WTC11 (cell line): ENCODE measurements around the gene POLR3F. TPM values are rescaled to one million over a fixed set of nuclear protein-coding genes. Genes with fewer than 3 reads are reported as not detected.

Experiments used
- ATF1 ChIP-seq: sonication (generic); formaldehyde crosslinking; IDR thresholded peaks from 2 replicates; pipeline ENCODE4 v1.8.1; 2023; ENCODE audit warnings: mild to moderate bottlenecking, moderate library complexity, missing genetic modification reagents
- CREB1 ChIP-seq: sonication (generic); formaldehyde crosslinking; IDR thresholded peaks from 2 replicates; pipeline ENCODE4 v1.8.0; 2023; ENCODE audit warnings: mild to moderate bottlenecking, missing genetic modification reagents
- CREM ChIP-seq: sonication (generic); formaldehyde crosslinking; IDR thresholded peaks from 2 replicates; pipeline ENCODE4 v1.8.1; 2022; ENCODE audit warnings: mild to moderate bottlenecking, missing genetic modification reagents, moderate library complexity
- ETV6 ChIP-seq: sonication (generic); formaldehyde crosslinking; IDR thresholded peaks from 2 replicates; pipeline ENCODE4 v1.8.1; 2022; ENCODE audit warnings: mild to moderate bottlenecking, missing genetic modification reagents
- GABPB1 ChIP-seq: sonication (generic); formaldehyde crosslinking; IDR thresholded peaks from 2 replicates; pipeline ENCODE4 v1.8.1; 2023; ENCODE audit warnings: mild to moderate bottlenecking, missing genetic modification reagents
- GRHL2 ChIP-seq: fragments of 250-450 bp; sonication (Bioruptor Pico); IDR thresholded peaks from 2 replicates; pipeline ENCODE4 v1.8.0; 2022; ENCODE audit warnings: mild to moderate bottlenecking, moderate library complexity; ENCODE audit not compliant: insufficient replicate concordance, severe bottlenecking
- JUN ChIP-seq: sonication (generic); formaldehyde crosslinking; IDR thresholded peaks from 2 replicates; pipeline ENCODE4 v1.8.0; 2023; ENCODE audit warnings: mild to moderate bottlenecking, missing genetic modification reagents
- KAT7 ChIP-seq: sonication (generic); formaldehyde crosslinking; IDR thresholded peaks from 2 replicates; pipeline ENCODE4 v1.8.1; 2023; ENCODE audit warnings: missing genetic modification reagents, mild to moderate bottlenecking, borderline replicate concordance
- MYBL2 ChIP-seq: sonication (generic); formaldehyde crosslinking; IDR thresholded peaks from 2 replicates; pipeline ENCODE4 v1.8.1; 2023; ENCODE audit warnings: mild to moderate bottlenecking, moderate library complexity, missing genetic modification reagents
- OVOL2 ChIP-seq: fragments of 250-450 bp; sonication (Bioruptor Pico); IDR thresholded peaks from 2 replicates; pipeline ENCODE4 v1.9.0; 2021; ENCODE audit warnings: mild to moderate bottlenecking, borderline replicate concordance
- RELA ChIP-seq: sonication (generic); formaldehyde crosslinking; IDR thresholded peaks from 2 replicates; pipeline ENCODE4 v1.8.1; 2022; ENCODE audit warnings: missing genetic modification reagents, mild to moderate bottlenecking, borderline replicate concordance
- SMAD3 ChIP-seq: sonication (generic); formaldehyde crosslinking; IDR thresholded peaks from 2 replicates; pipeline ENCODE4 v1.8.0; 2022; ENCODE audit warnings: missing genetic modification reagents, mild to moderate bottlenecking, borderline replicate concordance
- SMAD4 ChIP-seq: sonication (generic); formaldehyde crosslinking; IDR thresholded peaks from 2 replicates; pipeline ENCODE4 v1.8.0; 2022; ENCODE audit warnings: mild to moderate bottlenecking, missing genetic modification reagents
- TEAD1 ChIP-seq: sonication (generic); formaldehyde crosslinking; IDR thresholded peaks from 2 replicates; pipeline ENCODE4 v1.8.0; 2022; ENCODE audit warnings: mild to moderate bottlenecking, missing genetic modification reagents
- ZBTB21 ChIP-seq: sonication (generic); formaldehyde crosslinking; IDR thresholded peaks from 2 replicates; pipeline ENCODE4 v1.8.1; 2023; ENCODE audit warnings: mild to moderate bottlenecking, missing genetic modification reagents, borderline replicate concordance
- ZNF121 ChIP-seq: sonication (generic); formaldehyde crosslinking; IDR thresholded peaks from 2 replicates; pipeline ENCODE4 v1.8.0; 2023; ENCODE audit warnings: missing genetic modification reagents
- ZNF232 ChIP-seq: sonication (generic); formaldehyde crosslinking; IDR thresholded peaks from 2 replicates; pipeline ENCODE4 v1.8.0; 2022; ENCODE audit warnings: mild to moderate bottlenecking, missing genetic modification reagents
- ZNF263 ChIP-seq: sonication (generic); formaldehyde crosslinking; IDR thresholded peaks from 2 replicates; pipeline ENCODE4 v1.8.1; 2022; ENCODE audit warnings: low read depth, mild to moderate bottlenecking, moderate library complexity, missing genetic modification reagents
- ZNF396 ChIP-seq: fragments of 250-450 bp; sonication (Bioruptor Pico); IDR thresholded peaks from 2 replicates; pipeline ENCODE4 v1.8.0; 2021; ENCODE audit warnings: mild to moderate bottlenecking, moderate library complexity, borderline replicate concordance
- ZNF423 ChIP-seq: fragments of 250-450 bp; sonication (Bioruptor Pico); IDR thresholded peaks from 2 replicates; pipeline ENCODE4 v2.1.2; 2022; ENCODE audit warnings: mild to moderate bottlenecking, moderate library complexity
- ZNF671 ChIP-seq: fragments of 250-450 bp; sonication (Bioruptor Pico); IDR thresholded peaks from 2 replicates; pipeline ENCODE4 v1.8.0; 2021; ENCODE audit warnings: mild to moderate bottlenecking
- total RNA-seq: library from RNA; stranded (reverse); gene quantifications from 3 replicates; pipeline ENCODE4 v1.2.3, GENCODE V29; 2021
- TF ChIP-seq, protein P1 (sequence below): fragments of 250-450 bp; sonication (Bioruptor Pico); IDR thresholded peaks from 2 replicates; pipeline ENCODE4 v1.9.0; 2021; ENCODE audit warnings: mild to moderate bottlenecking
- TF ChIP-seq, protein P2 (sequence below): sonication (generic); formaldehyde crosslinking; conservative IDR thresholded peaks from 2 replicates; pipeline ENCODE4 v1.8.1; 2022; ENCODE audit warnings: mild to moderate bottlenecking, missing genetic modification reagents
- TF ChIP-seq, protein P3 (sequence below): sonication (generic); formaldehyde crosslinking; IDR thresholded peaks from 2 replicates; pipeline ENCODE4 v1.8.0; 2022; ENCODE audit warnings: missing genetic modification reagents
- TF ChIP-seq, protein P4 (sequence below): sonication (generic); formaldehyde crosslinking; IDR thresholded peaks from 2 replicates; pipeline ENCODE4 v1.8.1; 2022; ENCODE audit warnings: missing genetic modification reagents, borderline replicate concordance
- TF ChIP-seq, protein P5 (sequence below): sonication (generic); formaldehyde crosslinking; IDR thresholded peaks from 2 replicates; pipeline ENCODE4 v1.8.1; 2023; ENCODE audit warnings: mild to moderate bottlenecking, missing genetic modification reagents, moderate library complexity
- TF ChIP-seq, protein P6 (sequence below): sonication (generic); formaldehyde crosslinking; IDR thresholded peaks from 2 replicates; pipeline ENCODE4 v1.8.1; 2022; ENCODE audit warnings: mild to moderate bottlenecking, missing genetic modification reagents, moderate library complexity, borderline replicate concordance
- TF ChIP-seq, protein P7 (sequence below): sonication (generic); formaldehyde crosslinking; IDR thresholded peaks from 2 replicates; pipeline ENCODE4 v1.8.1; 2023; ENCODE audit warnings: mild to moderate bottlenecking, missing genetic modification reagents, moderate library complexity
- TF ChIP-seq, protein P8 (sequence below): sonication (generic); formaldehyde crosslinking; IDR thresholded peaks from 2 replicates; pipeline ENCODE4 v1.8.0; 2023; ENCODE audit warnings: missing genetic modification reagents

POLR3F gene
- total RNA-seq, 1 experiment from 2014 or later, result 12.7 TPM

DNA sequence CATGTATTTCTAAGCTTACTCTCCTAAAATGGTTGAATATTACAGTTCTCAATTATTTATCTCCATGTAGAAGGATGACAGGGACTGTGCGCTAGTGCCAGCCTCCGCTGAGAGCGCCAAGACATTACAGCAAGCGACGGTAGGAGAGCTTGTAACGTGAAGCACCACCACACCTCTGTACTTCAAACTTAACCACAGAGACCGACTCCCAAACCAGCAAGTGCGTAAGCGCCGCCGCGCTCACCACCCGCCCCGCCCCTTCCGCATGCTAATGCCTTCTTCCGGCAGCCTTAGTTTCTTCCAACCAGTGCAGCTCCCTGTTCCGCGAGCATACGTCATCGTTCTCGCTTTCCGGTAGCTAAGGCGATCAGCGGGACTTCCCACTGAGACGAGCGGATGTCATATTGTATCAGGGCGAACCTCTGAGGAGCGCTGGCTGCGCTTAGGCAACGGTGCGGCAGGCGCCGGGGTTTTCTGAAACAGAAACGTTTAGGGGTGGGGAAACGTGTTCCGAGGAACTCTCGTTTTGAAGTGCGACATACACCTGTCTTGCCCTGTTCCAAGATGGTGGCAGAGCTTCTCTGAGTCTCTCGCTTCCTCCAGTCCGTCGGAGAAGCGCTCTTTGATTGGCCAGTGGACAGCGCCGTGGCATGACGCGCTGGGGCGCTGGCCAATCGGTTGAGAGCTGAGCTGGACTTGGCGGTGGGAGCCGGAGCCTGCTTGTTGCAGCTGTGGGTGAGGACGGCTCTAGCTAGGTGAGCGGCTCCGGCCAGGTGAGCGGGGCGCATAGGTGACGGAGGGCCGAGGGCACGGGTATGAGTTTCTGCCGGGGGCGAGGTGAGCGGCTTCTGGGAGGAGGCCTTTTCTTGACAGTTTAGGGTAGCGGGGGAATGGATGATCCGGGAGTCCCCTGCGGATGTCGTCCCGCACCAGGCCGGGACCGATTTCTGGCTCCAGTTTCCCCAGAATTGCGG is 40.3 kb downstream of the POLR3F start, which contains the start of gene SEC23B (continued):
- TF ChIP-seq TEAD1 (CRISPR knock-in tag) (no peak), ZNF423 (CRISPR knock-in tag) (no peak), OVOL2 (CRISPR knock-in tag) (no peak), ZNF396 (CRISPR knock-in tag) (no peak), MYBL2 (CRISPR knock-in tag) (peak; percentile 68; the same call in 1 of the 2 replicates), GRHL2 (CRISPR knock-in tag) (no peak), SMAD4 (CRISPR knock-in tag) (no peak), ZBTB21 (CRISPR knock-in tag) (peak; percentile 95), SMAD3 (CRISPR knock-in tag) (0 out of 2 replicates have a peak, but pooled peaks have one; percentile 51), ETV6 (peak; percentile 94), JUN (CRISPR knock-in tag) (no peak), ZNF671 (CRISPR knock-in tag) (no peak), ZNF263 (CRISPR knock-in tag) (no peak), CREB1 (CRISPR knock-in tag) (no peak), GABPB1 (CRISPR knock-in tag) (0 out of 2 replicates have a peak, but pooled peaks have one; percentile 15), ZNF121 (CRISPR knock-in tag) (no peak), KAT7 (no peak), ZNF232 (CRISPR knock-in tag) (peak; percentile 22; the same call in 1 of the 2 replicates), ATF1 (CRISPR knock-in tag) (no peak), RELA (CRISPR knock-in tag) (no peak), CREM (CRISPR knock-in tag) (peak; percentile 90)
- TF ChIP-seq, protein P1, sequence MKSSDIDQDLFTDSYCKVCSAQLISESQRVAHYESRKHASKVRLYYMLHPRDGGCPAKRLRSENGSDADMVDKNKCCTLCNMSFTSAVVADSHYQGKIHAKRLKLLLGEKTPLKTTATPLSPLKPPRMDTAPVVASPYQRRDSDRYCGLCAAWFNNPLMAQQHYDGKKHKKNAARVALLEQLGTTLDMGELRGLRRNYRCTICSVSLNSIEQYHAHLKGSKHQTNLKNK (CRISPR knock-in tag), result no peak
- TF ChIP-seq, protein P2, sequence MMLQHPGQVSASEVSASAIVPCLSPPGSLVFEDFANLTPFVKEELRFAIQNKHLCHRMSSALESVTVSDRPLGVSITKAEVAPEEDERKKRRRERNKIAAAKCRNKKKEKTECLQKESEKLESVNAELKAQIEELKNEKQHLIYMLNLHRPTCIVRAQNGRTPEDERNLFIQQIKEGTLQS (CRISPR knock-in tag), result no peak
- TF ChIP-seq, protein P3, sequence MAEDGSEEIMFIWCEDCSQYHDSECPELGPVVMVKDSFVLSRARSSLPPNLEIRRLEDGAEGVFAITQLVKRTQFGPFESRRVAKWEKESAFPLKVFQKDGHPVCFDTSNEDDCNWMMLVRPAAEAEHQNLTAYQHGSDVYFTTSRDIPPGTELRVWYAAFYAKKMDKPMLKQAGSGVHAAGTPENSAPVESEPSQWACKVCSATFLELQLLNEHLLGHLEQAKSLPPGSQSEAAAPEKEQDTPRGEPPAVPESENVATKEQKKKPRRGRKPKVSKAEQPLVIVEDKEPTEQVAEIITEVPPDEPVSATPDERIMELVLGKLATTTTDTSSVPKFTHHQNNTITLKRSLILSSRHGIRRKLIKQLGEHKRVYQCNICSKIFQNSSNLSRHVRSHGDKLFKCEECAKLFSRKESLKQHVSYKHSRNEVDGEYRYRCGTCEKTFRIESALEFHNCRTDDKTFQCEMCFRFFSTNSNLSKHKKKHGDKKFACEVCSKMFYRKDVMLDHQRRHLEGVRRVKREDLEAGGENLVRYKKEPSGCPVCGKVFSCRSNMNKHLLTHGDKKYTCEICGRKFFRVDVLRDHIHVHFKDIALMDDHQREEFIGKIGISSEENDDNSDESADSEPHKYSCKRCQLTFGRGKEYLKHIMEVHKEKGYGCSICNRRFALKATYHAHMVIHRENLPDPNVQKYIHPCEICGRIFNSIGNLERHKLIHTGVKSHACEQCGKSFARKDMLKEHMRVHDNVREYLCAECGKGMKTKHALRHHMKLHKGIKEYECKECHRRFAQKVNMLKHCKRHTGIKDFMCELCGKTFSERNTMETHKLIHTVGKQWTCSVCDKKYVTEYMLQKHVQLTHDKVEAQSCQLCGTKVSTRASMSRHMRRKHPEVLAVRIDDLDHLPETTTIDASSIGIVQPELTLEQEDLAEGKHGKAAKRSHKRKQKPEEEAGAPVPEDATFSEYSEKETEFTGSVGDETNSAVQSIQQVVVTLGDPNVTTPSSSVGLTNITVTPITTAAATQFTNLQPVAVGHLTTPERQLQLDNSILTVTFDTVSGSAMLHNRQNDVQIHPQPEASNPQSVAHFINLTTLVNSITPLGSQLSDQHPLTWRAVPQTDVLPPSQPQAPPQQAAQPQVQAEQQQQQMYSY (CRISPR knock-in tag), result no peak
- TF ChIP-seq, protein P4, sequence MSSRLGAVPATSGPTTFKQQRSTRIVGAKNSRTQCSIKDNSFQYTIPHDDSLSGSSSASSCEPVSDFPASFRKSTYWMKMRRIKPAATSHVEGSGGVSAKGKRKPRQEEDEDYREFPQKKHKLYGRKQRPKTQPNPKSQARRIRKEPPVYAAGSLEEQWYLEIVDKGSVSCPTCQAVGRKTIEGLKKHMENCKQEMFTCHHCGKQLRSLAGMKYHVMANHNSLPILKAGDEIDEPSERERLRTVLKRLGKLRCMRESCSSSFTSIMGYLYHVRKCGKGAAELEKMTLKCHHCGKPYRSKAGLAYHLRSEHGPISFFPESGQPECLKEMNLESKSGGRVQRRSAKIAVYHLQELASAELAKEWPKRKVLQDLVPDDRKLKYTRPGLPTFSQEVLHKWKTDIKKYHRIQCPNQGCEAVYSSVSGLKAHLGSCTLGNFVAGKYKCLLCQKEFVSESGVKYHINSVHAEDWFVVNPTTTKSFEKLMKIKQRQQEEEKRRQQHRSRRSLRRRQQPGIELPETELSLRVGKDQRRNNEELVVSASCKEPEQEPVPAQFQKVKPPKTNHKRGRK (CRISPR knock-in tag), result no peak
- TF ChIP-seq, protein P5, sequence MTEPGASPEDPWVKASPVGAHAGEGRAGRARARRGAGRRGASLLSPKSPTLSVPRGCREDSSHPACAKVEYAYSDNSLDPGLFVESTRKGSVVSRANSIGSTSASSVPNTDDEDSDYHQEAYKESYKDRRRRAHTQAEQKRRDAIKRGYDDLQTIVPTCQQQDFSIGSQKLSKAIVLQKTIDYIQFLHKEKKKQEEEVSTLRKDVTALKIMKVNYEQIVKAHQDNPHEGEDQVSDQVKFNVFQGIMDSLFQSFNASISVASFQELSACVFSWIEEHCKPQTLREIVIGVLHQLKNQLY (CRISPR knock-in tag), result no peak
- TF ChIP-seq, protein P6, sequence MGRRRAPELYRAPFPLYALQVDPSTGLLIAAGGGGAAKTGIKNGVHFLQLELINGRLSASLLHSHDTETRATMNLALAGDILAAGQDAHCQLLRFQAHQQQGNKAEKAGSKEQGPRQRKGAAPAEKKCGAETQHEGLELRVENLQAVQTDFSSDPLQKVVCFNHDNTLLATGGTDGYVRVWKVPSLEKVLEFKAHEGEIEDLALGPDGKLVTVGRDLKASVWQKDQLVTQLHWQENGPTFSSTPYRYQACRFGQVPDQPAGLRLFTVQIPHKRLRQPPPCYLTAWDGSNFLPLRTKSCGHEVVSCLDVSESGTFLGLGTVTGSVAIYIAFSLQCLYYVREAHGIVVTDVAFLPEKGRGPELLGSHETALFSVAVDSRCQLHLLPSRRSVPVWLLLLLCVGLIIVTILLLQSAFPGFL, result no peak
- TF ChIP-seq, protein P7, sequence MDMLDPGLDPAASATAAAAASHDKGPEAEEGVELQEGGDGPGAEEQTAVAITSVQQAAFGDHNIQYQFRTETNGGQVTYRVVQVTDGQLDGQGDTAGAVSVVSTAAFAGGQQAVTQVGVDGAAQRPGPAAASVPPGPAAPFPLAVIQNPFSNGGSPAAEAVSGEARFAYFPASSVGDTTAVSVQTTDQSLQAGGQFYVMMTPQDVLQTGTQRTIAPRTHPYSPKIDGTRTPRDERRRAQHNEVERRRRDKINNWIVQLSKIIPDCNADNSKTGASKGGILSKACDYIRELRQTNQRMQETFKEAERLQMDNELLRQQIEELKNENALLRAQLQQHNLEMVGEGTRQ, result peak; percentile 30; the same call in 1 of the 2 replicates
- TF ChIP-seq, protein P8, sequence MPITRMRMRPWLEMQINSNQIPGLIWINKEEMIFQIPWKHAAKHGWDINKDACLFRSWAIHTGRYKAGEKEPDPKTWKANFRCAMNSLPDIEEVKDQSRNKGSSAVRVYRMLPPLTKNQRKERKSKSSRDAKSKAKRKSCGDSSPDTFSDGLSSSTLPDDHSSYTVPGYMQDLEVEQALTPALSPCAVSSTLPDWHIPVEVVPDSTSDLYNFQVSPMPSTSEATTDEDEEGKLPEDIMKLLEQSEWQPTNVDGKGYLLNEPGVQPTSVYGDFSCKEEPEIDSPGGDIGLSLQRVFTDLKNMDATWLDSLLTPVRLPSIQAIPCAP, result no peak
